ENCODE data around the gene STXBP6. TPM values are rescaled to one million over a fixed set of nuclear protein-coding genes. Genes with fewer than 3 reads are reported as not detected.

STXBP6 gene
- polyA plus RNA-seq, 3 donors = 8.1 to 9.9 (median 8.4) TPM

DNA sequence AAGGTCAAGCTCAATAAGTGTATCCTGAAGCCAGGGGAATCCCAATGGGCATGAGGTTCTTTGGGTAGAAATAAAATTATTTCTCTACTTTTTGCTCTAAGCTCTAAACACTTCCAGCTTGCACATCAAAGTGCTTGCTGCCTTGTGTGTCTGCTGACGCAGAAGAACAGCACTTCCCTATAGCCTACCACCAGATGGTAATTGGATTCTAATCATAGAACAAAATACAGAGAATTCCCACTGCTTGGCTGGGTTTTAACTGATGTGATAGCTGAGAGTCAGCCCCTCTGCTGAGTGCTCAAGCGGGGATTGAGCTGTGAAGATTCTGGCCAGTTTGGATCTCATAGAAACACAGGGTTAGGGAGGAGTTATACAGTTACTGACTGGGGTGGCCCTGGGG is 283.5 kb downstream of the STXBP6 start:
- DNase-seq (ENCODE audit: extremely low read depth in 1 of 11, low read depth in 9 of 11, low spot score in 4 of 11) = no peak

DNA sequence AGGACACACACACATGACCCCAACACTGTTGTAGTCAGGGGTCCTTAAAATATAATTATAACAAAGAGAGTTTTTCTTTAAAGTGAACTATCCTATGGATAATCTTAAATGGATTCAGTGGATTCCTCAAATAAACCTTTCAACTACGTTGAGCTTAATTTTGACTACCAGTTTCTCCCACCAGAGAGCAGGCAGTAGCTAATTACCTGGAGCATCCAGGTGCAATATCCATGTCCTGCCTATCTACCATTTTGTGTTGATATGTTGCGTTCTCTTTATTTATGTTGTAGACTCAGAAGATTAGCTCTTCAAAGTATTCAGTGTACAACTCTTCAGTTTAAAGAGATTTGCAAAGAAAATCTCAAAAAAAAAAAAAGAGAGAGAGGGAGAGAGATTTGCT is 288.8 kb downstream of the STXBP6 start:
- DNase-seq (ENCODE audit: extremely low read depth in 1 of 11, low read depth in 9 of 11, low spot score in 4 of 11) = no peak
